ENCODE data around the gene STARD3. TPM values are rescaled to one million over a fixed set of nuclear protein-coding genes. Genes with fewer than 3 reads are reported as not detected.

The STARD3 gene
- polyA plus RNA-seq, 1 donor = 29.9 TPM

DNA sequence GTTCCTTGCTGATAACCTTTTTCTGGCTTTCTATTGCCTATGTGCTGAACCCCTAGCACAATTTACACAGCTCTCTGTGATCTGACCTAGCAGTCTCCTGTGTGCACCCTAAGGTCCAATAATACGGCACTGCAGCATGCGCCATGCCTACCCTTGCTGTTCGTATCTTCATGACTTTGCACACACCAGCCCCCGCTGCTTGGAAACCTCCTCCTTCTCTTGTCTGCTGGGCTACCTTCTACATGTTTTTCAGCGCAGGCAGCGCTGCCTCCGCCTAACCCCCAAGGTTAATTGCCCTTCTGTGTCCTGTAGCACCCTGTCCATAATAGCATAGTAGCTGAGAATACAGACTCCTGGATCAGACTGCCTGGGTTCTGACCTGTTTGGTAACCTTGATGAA lies 1.4 kb downstream of the STARD3 start:
- no peak for DNase-seq (ENCODE audit: low read depth)

DNA sequence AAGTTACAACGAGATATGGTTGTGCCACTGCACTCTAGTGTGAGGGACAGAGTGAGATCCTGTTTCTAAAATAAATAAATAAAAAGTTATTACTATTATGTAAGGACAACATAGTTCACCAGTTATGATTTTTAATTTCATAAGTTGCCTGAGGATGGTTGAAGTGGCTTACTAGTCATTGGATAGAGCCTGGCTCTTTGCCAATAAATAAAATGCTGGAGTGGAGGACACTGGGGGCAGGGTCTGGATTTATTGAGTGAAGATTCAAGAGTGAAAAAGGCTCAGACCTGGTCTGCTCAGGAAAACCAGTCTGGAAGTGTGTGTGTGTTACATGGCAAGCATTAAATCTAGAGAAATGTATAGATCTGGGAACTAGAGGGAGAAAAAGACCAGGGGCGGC lies 2.1 kb downstream of the STARD3 start:
- no peak for DNase-seq (ENCODE audit: low read depth)

DNA sequence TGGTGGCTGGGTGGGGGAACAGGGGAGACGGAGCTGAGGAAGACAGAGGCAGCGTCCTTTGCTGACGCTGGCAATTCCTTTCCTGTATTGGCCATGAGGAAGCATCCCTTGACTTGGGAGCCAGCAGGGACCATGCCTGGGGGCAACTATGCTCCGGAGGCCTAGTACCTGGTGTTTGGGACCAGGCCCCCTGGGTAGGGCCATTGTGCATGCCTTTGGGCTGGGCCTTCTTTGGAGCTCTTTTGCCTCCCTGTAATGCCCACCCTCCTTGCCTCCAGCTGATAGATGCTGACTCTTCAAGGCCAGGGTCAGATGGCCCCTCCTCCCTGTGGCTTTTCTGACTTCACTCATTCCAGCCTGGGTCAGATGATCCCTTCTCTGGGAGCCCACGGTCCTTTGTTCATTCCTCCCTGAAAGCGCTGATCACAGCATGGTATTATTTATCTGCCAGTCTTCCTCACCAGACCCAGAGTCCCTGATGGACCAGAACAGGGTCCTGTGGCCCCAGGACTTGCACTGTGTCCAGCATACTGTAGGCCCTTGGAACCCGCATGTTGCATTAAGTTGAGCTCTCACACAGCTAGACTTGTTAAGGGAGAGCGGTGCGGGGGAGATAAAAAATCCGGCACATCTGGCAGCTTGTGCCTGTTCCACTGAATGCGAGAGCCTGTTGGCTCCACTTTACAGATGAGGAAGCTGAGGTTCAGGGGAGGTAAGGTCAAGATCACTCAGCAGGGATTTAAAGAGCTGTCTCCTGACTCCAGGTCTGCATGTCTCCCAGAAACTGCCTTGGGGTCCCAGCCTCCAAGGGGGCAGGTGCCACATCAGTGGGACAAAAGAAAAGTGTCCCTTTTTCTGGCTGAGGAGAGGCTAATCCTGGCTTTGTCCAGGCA lies 2.9 kb downstream of the STARD3 start:
- no peak for DNase-seq (ENCODE audit: low read depth)

DNA sequence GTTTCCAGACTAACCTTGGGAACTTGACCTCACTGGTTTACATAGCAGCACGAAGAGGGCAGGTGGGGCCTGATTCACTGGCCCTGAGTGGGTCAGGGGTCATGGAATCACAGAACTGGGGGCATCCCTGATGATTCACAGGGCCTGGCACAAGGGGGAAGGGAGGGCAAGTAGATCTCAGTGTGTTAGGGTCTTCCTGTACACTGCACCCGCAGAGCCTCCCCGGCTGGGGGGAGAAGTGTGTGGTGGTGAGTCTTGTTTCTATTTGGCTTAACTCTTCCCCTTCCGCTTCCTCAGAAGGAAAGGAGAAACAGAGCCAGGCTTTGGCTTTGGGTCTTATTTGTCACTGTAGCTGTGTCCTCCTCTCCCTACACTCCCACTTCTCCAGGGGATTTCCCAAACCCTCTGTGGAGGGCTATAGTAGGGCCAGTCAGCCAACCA lies 3.7 kb downstream of the STARD3 start:
- no peak for DNase-seq (ENCODE audit: low read depth)

DNA sequence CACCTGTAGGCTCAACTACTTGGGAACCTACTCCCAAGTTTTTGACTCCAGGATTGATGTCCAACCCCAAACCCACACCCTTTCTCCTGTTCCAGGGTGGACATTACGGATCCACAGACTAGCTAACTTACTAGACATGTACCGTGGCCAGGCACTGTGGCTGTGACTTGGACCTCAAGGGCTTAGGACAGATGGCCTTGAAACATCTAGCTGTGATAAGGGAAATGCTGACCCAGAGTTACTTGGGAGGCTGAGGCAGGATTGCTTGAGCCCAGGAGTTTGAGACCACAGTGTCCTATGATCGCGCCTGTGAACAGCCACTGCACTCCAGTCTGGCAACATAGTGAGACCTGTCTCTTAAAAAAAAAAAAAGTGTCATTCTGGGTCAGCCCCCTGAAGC lies 4.2 kb downstream of the STARD3 start:
- DNase-seq (ENCODE audit: low read depth) = no peak

DNA sequence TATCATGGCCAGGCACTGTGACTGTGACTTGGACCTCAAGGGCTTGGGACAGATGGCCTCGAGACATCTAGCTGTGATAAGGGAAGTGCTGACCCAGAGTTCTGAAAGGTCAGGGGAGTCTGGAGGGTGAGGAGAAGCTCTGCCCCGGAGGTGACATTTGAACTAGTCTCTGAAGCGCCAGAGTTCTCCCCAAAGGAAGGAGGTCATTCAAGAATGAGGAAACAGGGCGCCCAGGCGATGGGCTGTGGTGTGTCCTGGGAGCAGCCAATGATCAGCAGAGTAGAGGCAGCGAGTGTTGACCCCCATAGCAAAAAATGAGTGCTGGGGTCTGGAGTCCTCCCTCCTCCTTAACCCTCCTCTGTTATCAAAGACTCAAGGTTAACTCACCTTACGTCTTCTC lies 4.9 kb downstream of the STARD3 start:
- no peak for DNase-seq (ENCODE audit: low read depth)

DNA sequence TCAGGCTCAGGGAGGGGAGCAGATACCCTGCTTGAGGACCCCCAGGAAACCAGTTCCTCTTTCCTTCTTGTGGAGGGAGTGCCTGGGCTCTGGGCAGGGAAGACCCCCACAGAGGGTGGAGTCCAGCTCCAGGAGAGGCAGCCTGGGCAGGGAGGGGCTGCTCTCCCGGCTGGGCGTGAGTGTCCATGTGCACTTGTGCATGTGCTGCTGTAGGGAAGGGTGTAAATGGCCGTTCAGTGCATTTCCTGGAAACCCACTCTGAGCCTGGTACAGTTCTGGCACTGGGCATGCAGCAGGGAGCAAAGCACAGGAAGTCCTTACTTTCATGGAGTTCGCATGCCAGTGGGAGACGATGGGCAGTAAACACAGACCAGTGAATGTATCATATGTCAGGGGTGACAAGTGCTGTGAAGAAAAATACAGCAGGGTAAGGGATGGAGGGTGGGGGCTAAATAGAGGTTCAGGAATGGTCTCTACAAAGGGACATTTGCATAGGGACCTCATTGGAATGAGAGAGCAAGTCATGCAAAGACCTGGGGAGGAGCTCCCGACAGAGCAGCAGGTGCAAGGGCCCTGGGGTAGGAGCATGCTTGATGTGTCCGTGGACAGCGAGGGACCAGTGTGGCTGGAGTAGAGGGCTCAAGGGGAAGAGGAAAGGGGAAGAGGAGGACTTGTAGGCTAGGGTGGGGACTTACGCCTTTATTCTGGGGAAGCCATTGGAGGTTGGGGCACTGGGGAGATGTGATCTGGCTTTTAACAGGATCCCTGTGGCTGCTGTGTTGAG lies 5.5 kb downstream of the STARD3 start:
- DNase-seq (ENCODE audit: low read depth) = no peak

DNA sequence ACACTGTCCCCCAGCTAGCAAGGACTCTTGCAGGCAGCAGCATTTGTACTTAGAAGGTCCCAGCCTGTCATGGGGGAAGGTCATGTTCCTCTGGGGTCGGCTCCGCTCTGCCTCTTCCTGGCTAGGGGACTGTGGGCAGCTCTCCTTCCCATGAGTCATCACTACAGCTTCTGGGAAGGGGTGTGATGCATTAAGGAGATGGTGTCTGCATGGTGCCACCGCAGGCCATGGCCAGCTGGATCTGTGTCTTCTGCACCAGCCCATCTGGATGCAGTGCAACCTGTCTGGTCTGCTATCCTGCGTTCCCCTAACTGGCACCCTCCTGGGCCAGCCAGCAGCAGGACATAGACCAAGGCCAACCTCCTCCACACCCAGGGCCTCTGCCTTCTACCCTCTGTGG lies 6.3 kb downstream of the STARD3 start:
- DNase-seq (ENCODE audit: low read depth) = no peak

DNA sequence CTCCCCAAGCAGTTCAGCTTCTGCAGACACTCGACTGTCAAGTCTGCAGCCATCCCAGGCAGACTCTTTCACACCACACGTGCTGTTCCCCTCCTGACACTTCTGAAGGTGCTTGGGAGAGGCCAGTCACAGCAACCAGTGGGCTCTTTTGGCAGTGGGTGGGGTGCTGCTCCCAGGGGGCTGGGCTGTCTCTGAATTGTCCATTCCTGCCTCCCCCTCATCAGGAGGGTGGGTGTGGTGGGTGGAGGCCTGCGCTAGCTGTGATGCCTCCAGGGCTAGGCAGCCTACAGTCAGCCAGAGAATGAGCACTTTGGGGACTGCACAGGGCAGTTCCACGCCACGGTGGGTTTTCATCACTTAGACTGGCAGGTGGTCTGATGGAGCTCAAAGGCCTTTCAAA lies 10.3 kb downstream of the STARD3 start:
- no peak for DNase-seq (ENCODE audit: low read depth)

DNA sequence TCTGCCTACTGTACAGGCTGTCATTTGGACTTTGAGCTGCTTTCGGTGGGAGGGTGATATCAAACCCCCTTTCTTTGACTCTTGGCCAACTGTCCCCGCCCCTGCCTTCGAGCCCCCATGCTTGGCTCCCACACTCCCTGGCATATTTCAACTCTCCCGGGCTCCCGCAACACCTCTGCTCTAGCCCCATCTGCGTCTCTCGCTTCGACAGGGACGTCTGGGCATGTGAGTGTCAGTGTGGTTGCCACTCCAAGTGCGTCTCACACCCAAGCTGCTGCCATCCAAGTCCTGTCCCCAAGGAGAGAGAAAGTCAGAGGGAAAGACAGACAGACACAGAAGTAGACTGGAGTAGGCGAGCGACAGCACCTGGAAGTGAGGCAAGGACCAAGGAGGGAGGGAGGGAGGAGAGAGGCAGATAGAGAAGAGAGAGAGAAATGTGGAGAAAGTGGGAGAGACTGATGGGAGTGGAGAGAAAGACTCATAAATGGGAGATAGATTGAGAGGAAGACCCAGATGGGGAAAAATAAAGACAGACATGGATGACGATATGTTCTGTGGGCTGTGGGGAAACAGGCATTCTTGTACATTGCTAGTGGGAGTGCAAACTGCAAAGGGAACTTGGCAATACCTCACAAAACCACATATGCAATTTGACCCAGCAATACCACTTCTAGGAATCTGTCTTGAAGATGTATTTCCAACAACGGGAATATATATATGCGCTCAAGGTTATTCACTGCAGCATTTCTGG lies 11.8 kb downstream of the STARD3 start:
- no peak for DNase-seq (ENCODE audit: low read depth)

DNA sequence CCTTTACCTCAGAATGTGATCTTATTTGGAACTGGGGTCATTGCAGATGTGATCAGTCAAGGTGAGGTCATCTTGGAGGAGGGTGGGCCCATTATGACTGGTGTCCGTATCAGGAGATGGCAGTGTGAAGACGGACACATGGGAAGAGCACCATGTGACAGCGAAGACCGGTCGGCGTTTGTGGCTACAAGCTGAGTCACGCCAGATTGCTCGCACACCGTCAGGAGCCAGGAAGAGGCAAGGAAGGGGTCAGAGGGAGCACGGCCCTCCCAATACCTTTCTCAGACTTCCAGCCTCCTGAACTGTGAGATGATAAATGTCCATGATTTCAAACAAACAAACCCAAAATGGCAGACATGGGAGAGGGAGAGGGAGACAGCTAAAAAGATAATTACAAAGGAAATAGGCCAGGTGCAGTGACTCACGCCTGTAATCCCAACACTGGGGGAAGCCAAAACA lies 13.2 kb downstream of the STARD3 start:
- no peak for DNase-seq (ENCODE audit: low read depth)

DNA sequence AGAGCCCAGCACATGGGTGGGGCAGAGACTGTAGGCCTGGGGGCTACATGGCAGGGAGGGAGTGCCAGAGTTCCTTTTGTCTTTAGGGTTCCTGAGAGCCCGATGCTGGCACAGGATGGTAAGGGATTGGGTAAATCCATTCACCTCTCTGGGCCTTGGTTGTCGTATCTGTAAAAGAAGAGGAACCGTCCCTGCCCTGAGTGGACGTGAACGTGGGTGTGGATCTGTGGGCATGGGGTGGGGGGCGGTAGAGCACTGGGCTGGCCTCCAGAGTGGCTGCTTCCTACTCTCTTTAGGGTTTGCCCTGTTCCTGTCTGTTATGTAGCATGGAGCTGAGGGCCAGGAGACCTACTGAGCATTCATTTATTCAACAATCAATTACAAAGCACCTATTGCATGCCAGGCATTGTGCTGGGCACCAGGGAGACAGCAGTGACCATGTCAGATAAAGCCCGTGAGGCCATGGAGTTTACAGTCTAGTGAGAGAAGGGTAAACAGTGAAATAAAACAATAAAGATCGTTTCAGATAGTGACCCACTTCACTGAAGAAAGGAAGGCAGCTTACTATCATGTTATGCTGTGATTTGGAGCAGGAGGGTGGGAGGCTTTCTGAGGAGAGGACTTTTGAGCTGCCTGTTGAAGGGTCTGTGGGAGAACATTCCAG lies 15.1 kb downstream of the STARD3 start:
- DNase-seq (ENCODE audit: low read depth) = no peak

DNA sequence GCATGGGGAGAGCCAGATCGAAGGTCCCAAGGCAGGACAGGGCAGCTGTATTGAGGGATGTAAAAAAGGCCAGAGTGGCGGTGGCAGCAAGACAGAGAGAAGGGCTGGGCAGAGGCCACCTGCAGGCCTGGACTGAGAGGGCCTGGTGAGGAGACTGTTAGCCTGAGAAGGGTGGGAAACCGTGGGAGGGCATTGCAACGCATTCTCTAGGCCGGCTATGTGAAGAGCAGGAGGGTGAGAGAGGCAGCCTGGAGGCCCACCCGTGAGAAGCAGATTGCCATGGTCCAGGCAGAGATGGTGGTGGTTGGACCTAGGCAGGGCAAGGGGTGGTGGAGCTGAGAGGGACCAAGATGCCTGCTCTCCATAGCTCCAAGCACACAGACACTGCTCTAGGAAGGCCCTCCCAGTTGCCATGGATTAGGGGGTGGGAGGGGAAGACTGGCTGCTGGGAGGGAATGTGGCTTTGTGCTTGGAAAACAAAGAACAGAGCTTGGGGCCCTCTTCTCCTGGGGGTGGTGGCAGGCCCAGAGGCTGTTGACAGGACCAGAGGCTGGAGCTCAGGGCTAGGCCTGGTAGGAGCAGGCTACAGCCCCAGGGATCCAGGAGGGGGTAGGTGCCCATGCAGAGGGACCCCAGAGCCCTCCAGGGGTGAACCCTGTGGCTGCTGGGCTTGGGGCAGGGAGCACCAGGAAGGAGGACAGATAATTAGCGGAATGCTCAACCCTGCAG lies 15.8 kb downstream of the STARD3 start:
- DNase-seq (ENCODE audit: low read depth) = no peak

DNA sequence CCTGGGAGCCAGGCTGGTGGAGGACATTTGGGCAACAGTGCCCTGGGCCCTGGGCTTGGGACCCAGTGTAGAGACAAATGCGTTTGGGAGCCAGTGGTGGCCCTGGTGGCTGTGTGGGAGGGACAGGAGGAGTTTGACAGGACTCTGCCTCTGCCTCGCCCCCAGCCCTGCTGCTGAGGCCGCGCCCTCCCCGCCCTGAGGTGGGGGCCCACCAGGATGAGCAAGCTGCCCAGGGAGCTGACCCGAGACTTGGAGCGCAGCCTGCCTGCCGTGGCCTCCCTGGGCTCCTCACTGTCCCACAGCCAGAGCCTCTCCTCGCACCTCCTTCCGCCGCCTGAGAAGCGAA lies 16.3 kb downstream of the STARD3 start:
- DNase-seq (ENCODE audit: low read depth) = no peak

DNA sequence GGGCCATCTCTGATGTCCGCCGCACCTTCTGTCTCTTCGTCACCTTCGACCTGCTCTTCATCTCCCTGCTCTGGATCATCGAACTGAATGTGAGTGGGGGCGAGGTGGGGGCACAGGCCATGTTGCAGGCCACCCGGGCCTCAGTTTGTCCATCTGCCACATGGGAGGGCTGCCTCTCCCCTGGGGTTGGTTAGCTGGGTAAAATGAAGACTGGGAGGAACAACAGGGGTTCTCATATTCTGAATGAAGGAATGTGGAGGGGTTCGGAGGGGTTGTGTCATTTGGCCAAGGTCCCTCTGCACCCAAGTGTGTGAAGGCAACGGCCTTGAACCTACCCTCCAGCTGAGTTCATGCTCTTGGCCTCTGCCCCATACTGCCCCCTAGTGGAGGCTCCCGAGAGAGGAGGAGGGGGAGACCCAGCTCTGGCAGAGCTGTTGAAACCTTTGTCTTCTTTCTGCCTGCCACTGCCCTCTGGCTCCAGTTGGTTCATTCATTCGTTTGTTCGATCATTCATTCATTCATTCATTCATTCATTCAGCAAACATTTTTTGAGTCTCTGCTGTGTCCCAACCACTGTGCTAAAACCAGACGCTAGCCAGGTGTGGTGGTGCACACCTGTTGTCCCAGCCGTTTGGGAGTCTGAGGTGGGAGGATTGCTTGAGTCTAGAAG lies 16.9 kb downstream of the STARD3 start:
- no peak for DNase-seq (ENCODE audit: low read depth)

DNA sequence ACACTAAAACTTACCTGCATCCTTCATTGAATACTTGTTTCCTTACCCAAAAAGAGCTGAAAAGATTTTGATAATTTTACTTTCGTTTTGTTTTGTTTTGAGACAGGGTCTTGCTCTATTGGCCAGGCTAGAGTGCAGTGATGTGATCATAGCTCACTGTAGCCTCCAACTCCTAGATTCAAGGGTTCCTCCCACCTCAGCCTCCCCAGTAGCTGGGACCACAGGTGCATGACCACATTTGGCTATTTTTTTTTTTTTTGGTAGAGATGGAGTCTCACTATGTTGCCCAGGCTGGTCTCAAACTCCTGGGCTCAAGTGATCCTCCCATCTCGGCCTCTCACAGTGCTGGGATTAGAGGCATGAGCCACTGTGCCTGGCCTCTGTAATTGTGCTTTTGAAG lies 18.2 kb downstream of the STARD3 start:
- DNase-seq (ENCODE audit: low read depth) = no peak

DNA sequence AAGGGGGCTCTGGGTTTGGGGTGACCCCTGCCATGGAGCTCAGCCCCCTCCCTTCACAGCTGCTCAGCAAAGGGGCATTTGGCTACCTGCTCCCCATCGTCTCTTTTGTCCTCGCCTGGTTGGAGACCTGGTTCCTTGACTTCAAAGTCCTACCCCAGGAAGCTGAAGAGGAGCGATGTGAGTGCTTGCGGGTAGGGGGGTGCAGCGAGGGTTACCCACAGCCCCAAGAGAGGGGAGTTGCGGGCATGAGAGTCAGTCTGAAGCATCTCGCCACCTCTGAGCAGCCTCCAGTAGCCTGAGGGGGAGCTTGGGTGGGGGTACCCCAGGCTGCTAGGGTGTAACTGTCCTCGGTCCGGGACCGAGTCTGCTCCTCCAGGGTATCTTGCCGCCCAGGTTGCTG lies 21.4 kb downstream of the STARD3 start:
- DNase-seq (ENCODE audit: low read depth) = no peak

DNA sequence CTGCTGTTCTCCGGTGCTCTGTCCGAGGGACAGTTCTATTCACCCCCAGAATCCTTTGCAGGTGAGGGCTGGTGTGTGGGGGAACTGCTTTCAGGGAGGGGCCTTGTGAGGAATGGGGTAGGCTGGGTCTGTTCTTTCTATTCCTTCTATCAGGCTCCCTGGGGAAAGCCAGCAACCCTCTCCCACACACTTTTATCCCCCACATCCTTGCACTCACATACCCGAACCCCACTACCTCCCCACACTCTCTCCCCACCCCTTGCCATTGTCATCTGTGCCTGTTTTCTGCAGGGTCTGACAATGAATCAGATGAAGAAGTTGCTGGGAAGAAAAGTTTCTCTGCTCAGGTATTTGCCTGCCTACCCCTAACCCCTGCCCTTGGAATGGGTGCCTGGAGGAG lies 21.8 kb downstream of the STARD3 start:
- no peak for DNase-seq (ENCODE audit: low read depth)

DNA sequence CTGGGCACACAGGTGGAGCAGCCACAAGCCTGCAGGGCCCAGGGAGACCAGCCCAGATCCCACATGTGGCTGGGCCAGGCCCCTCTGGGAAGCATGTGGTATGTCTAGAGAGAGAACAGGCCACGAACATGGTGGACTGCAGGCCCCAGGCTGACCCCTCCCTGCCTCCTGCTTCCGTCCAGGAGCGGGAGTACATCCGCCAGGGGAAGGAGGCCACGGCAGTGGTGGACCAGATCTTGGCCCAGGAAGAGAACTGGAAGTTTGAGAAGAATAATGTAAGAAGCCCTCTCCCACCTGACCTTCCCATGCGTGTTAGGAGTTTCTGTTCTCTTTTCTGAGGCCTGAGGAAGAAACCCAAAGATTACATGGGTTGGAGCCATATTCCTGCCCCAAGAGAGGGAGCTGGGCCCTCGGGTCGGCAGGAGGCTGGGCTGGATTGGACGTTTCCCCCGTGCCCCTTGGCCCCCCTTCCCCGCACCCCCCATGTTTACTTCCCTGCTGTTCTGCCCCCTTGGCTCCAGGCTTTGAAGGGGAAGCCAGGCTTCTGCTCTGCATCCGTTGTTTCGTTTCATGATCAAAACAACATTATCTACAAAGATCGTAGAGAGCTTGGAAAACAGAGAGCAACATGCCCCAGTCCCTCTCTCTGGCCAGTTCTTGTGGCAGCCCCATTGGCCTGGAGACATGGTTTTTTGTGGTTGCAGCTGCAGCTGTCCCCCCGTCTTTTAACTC lies 22.5 kb downstream of the STARD3 start:
- DNase-seq (ENCODE audit: low read depth) = no peak

DNA sequence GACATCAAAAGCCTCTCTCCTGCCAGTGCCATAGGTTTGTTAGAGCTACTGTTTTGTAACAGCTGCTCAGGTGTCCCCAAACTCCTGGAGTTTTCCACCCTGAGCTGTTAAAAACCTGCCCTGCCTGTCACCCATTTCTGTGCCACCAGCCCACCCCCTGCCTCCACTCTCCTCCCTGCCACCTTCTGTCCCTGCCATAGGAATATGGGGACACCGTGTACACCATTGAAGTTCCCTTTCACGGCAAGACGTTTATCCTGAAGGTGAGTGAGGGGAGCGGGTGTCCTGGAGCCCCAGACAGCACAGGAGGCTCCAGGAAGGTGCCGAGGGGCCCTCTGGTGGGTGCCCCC lies 23.0 kb downstream of the STARD3 start:
- DNase-seq (ENCODE audit: low read depth) = no peak
